Mucosa of stomach (tissue), 1 donor: ENCODE measurements around the gene TUBA8.
A peak's percentile ranks its signal among the peaks of the same experiment; 100 is the strongest.

Experiments used
- H3K27me3 ChIP-seq: one replicate; pipeline ENCODE4 v1.7.0; 2013; ENCODE audit warnings: mild to moderate bottlenecking, low read length; ENCODE audit not compliant: control insufficient read depth, insufficient read depth
- H3K36me3 ChIP-seq: one replicate; pipeline ENCODE4 v1.7.0; 2013; ENCODE audit warnings: low read length; ENCODE audit not compliant: control insufficient read depth, insufficient read depth
- H3K4me1 ChIP-seq: one replicate; pipeline ENCODE4 v1.7.0; 2013; ENCODE audit warnings: mild to moderate bottlenecking, low read length; ENCODE audit not compliant: control insufficient read depth, insufficient read depth
- H3K4me3 ChIP-seq: one replicate; pipeline ENCODE4 v1.7.0; 2013; ENCODE audit warnings: low read length
- H3K9ac ChIP-seq: one replicate; pipeline ENCODE4 v1.7.0; 2013; ENCODE audit warnings: mild to moderate bottlenecking, low read length, moderate library complexity
- H3K9me3 ChIP-seq: one replicate; pipeline ENCODE4 v1.7.0; 2013; ENCODE audit warnings: mild to moderate bottlenecking, low read length, moderate library complexity; ENCODE audit not compliant: control insufficient read depth
- donor health status: Pancreatic carcinoma.

TUBA8 gene

DNA sequence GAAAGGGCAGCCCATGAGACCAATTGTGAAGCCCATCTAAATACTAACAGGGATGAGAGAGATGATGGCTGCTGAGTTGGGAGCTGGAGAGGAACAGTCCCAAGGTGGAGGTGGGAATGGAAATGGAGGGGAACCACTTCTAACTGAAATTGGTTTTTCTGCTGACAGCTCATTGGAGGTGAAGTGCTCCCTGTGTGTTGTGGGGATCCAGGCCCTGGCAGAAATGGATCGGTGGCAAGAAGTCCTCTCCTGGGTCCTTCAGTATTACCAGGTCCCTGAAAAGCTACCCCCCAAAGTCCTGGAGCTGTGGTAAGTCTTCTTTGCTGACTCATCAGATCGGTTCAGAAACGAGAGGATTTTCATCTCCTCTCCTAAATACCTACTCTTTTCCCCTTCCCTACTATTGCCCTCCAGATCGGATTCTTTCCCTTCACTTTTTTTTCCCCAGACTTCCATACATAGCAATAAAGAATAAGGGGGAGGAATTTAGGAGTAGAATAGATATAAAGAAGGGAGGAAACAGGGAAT lies 30.8 kb upstream of the TUBA8 start:
- H3K36me3 ChIP-seq: no peaks in the 10 kb centered on the region
- H3K4me1 ChIP-seq: peaks cover 2% of the 10 kb centered on the region
- H3K27me3 ChIP-seq: no peaks in the 10 kb centered on the region
- H3K4me3 ChIP-seq: no peak overlapping the region
- no peaks in the 10 kb centered on the region for H3K9me3 ChIP-seq
- H3K9ac ChIP-seq: no peak overlapping the region

DNA sequence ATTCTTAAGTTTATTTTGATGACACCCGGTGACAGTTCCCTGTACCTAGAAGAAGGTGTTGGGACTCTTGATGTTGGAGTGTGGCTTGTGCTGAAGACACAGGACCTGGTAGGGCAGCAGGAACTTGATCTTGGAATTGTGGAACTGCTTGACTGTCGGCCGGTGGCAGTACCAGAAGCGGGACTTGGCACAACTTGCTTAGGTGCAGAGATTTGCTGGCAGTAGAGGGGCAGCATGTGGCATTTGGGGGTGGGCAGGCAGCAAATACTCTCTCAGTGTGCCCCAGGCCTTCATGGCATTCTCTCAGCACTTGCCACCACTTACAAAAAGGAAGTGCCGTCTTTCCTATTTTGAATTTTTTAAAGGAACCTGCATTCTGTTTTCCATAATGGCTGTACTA lies 29.2 kb upstream of the TUBA8 start:
- no peaks in the 10 kb centered on the region for H3K36me3 ChIP-seq

GRCh38 chr22:18082467-18082866 lies 28.1 kb upstream of the TUBA8 start:
- Histone ChIP-seq H3K36me3 (no peaks in the 10 kb centered on the region), H3K4me1 (peaks cover 15% of the 10 kb centered on the region), H3K9ac (no peak overlapping the region), H3K9me3 (no peaks in the 10 kb centered on the region), H3K27me3 (no peaks in the 10 kb centered on the region), H3K4me3 (no peak overlapping the region)

More for the DNA sequence above, 29.2 kb upstream of the TUBA8 start:
- Histone ChIP-seq H3K4me1 (peaks cover 15% of the 10 kb centered on the region), H3K9me3 (no peaks in the 10 kb centered on the region), H3K9ac (no peak overlapping the region), H3K4me3 (no peak overlapping the region), H3K27me3 (no peaks in the 10 kb centered on the region)

DNA sequence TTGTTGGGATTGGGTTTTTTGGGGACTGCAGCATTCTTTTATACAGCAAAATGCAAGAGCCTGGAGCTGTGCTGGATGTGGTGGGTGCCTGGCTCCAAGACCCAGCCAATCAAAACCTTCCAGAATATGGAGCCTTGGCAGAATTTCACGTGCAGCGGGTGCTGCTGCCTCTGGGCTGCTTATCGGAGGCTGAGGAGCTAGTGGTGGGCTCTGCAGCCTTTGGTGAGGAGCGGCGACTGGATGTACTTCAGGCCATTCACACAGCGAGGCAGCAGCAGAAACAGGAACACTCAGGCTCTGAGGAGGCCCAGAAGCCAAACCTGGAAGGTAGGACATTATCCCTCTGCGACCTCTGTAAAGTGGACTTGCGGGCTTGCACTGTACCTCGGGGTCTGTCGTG lies 27.2 kb upstream of the TUBA8 start:
- Histone ChIP-seq H3K27me3 (no peaks in the 10 kb centered on the region), H3K9me3 (no peaks in the 10 kb centered on the region), H3K36me3 (no peaks in the 10 kb centered on the region), H3K4me1 (peaks cover 15% of the 10 kb centered on the region), H3K9ac (no peak overlapping the region), H3K4me3 (no peak overlapping the region)

DNA sequence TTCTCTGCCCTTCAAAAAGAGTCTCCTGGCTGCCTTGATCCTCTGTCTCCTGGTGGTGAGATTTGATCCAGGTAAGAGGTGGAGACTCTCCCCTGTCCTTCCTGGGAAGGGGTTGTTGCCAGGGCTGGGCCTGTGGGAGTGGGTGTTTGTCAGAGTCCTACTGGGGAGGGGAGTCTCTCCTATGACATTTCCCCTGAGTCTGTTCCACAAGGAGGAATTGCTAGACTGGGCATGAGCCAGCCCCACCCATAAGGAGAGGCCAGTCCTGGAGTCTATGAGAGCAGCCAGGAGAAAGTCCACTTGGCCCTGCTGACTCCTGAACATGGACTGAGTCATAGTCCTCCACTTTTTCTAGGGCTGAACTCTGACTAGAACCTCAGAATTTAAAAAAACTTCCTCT lies 25.4 kb upstream of the TUBA8 start:
- Histone ChIP-seq H3K4me3 (no peak overlapping the region), H3K27me3 (no peaks in the 10 kb centered on the region), H3K36me3 (no peaks in the 10 kb centered on the region), H3K9ac (peak overlapping the region; percentile 58), H3K4me1 (peaks cover 15% of the 10 kb centered on the region), H3K9me3 (no peaks in the 10 kb centered on the region)

- no peak overlapping the region for H3K4me3 ChIP-seq
- H3K9ac ChIP-seq: no peak overlapping the region
- no peaks in the 10 kb centered on the region for H3K27me3 ChIP-seq
- H3K9me3 ChIP-seq: no peaks in the 10 kb centered on the region
- H3K4me1 ChIP-seq: peaks cover 30% of the 10 kb centered on the region
- no peaks in the 10 kb centered on the region for H3K36me3 ChIP-seq
Observed at GRCh38 chr22:18087350-18087855, 23.2 kb upstream of the TUBA8 start.

DNA sequence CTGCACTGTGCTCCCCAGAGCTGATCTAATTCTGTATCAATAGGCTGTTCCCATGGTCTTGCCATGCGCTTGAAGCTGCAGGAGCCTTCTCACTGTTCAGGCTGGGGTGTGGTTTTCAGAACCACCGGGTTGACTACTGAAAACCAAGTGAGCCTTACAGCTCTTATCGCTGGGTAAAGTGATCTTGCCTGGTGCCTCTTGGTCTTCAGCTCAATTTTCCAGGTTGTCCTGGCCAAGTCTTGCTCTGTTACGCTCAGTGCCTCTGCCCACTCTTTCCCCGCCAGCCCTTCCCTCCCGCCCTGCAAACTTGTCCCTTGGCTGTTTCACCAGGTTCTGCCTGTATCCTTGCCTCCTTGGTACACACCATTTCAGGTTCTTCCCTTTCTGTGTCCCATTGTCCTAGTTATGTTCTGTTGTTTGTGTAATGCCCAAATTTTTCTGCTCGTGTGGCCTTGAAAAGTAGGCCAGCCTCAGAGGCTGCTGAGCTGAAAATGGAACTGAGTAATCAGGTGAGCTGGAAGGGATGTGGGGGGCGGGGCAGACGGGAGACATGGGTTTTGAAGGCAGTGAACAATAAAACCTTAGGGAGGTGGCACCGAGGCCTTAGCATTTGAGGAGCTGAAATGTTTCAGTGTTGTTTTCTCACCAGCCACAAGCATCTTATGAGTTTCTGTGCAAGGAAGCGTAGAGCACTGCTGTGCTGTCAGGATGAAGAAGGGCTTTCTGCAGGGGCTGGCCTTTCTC lies 21.6 kb upstream of the TUBA8 start:
- no peaks in the 10 kb centered on the region for H3K9me3 ChIP-seq
- H3K36me3 ChIP-seq: no peaks in the 10 kb centered on the region
- H3K4me3 ChIP-seq: no peak overlapping the region
- no peaks in the 10 kb centered on the region for H3K27me3 ChIP-seq
- H3K4me1 ChIP-seq: peaks cover 32% of the 10 kb centered on the region
- no peak overlapping the region for H3K9ac ChIP-seq

DNA sequence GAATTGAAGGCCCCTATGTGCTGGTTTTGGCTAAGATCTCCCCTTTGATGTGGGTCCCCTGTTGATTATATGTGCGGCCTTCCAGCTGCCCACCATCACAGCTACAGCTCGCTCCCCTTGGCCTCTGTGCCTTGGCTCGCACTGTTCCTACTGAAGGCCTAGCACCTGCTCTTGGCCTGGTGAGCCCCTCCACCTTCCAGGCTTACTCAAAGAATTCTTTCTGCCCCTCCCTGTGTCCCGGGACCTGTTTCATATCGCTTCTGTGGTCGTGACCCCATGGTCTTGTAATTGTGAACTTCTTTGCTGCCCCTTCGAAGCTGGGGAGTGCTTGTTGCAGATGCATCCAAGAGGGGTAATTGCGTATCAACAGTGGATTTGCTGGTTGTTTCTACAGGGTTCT lies 20.3 kb upstream of the TUBA8 start:
- Histone ChIP-seq H3K36me3 (no peaks in the 10 kb centered on the region), H3K9ac (no peak overlapping the region), H3K9me3 (no peaks in the 10 kb centered on the region), H3K4me1 (peaks cover 25% of the 10 kb centered on the region), H3K27me3 (no peaks in the 10 kb centered on the region), H3K4me3 (no peak overlapping the region)

DNA sequence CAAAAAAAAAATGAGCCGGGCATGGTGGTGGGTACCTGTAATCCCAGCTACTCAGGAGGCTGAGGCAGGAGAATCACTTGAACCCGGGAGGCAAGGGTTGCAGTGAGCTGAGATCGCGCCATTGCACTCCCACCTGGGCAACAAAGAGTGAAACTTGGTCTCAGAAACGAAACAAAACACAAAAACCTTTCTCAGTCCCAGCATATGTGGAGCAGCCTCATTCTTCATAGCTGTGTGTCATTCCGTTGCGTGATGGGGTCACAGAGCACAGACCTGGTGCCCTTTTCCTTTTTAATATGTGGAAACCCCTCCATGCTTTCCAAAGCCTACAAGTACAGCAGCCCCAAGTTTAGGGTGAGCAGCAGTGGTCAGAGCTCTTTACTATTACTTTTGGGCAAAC lies 19.1 kb upstream of the TUBA8 start:
- Histone ChIP-seq H3K4me1 (peaks cover 17% of the 10 kb centered on the region), H3K27me3 (no peaks in the 10 kb centered on the region), H3K4me3 (peak overlapping the region; percentile 41), H3K9ac (peak overlapping the region; percentile 80), H3K36me3 (no peaks in the 10 kb centered on the region), H3K9me3 (no peaks in the 10 kb centered on the region)

DNA sequence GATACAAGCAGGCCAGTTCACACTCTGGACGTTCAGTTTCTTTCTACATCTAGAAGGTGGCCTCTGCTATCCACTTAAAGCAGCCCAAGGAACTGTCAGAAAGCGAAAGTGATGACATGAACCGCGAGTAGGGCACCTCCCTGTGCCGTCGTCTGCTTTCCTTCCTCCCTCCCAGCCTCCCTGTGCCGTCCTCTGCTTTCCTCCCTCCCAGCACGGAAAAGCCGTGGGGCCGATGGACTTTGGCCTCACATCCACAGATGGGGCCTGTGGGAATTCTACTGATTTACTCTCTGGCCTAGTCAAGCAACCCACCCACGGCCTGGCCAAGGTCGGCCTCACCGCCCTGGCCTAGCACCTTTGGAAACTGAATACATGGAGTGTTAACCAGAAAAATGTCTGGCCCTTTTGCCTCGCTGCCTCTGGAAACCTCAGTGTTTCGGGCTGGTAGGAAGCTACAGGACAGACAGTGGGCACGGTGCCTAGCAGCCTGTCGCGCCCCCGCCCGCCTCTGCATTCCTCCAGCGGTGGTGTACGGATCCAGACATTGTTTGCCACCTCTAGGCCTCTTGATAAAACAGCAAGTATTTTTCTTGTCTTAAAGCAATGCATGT lies 18.6 kb upstream of the TUBA8 start:
- Histone ChIP-seq H3K4me3 (peak overlapping the region; percentile 41), H3K4me1 (peaks cover 17% of the 10 kb centered on the region), H3K9ac (peak overlapping the region; percentile 80), H3K36me3 (no peaks in the 10 kb centered on the region), H3K9me3 (no peaks in the 10 kb centered on the region), H3K27me3 (no peaks in the 10 kb centered on the region)

DNA sequence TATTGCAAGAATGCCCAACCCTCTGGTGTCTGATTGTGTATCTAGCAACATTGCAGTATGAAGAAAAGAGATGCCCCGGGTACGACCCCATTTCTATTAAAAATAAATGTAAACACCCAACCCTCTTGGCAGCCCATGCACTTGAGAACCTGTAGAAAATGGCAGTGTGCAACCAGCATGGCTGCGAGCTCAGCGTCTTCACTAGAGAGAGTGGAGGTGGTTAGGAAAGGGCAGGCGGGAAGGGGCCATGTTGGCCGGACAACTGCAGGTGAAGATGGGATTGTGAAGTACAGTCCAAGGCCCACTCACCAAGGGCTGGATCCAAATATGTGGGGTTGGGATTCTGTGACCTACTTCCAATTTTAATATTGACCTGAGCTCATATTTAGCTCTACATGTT lies 16.9 kb upstream of the TUBA8 start:
- Histone ChIP-seq H3K36me3 (no peaks in the 10 kb centered on the region), H3K9ac (no peak overlapping the region)

DNA sequence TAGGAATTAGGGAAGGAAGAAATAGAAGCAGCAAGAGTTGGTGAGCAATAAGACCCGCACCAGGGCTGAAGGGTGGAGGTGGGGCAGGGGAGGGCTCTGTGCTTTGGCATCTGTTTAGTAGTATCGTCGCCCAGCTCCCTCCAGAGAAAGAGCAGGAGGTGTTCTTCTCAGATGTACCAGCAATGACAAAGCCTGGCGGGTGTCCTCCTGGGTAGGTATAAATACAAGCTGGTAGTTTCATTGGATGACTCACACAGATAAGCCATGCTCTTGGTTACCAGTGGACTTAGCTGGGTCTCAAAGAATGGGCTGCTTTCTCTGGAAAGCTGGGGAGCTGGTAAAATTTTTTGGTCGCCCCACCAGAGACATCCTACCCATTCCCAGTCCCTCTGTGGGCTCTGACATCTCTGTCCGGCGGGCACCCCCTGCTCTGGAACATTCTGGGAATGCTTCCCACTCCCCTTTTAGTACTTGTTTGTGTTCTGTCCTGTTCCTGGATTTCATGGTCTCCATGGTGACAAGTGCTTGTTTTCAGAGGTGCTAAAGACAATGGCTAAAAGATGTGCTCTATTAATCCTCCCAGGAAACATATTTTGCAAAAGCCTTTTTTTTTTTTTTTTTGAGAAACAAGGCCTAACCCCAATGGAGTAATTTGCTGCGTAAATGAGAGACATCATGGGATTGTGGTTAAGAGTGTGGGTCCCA lies 15.4 kb upstream of the TUBA8 start:
- Histone ChIP-seq H3K4me1 (peaks cover 17% of the 10 kb centered on the region), H3K9me3 (no peaks in the 10 kb centered on the region), H3K36me3 (no peaks in the 10 kb centered on the region), H3K4me3 (no peak overlapping the region), H3K9ac (no peak overlapping the region), H3K27me3 (no peaks in the 10 kb centered on the region)

More for the DNA sequence above, 16.9 kb upstream of the TUBA8 start:
- Histone ChIP-seq H3K9me3 (no peaks in the 10 kb centered on the region), H3K4me1 (peaks cover 17% of the 10 kb centered on the region), H3K27me3 (no peaks in the 10 kb centered on the region), H3K4me3 (no peak overlapping the region)
